K562 (cell line): ENCODE measurements around the gene ATP1A3. TPM values are rescaled to one million over a fixed set of nuclear protein-coding genes. Genes with fewer than 3 reads are reported as not detected.

Experiments
- ATAC-seq: fragments of 200-7000 bp; cut with Tn5 transposase; 3 replicates; pipeline ENCODE4 v1.9.1; 2020; ENCODE audit warnings: moderate library complexity
- BruUV-seq: library from RNA; stranded (reverse); fragments of 400-500 nt; replicated peaks from 2 replicates; lab custom pipeline; 2021; lab: Mats Ljungman, UMichigan
- CTCF ChIA-PET: fragments of 300-600 bp; formaldehyde crosslinking; extraction: SDS; loops from one replicate; lab custom pipeline; 2021; ENCODE audit warnings: low intra/inter-chr PET ratio; lab: Yijun Ruan, JAX
- POLR2A ChIA-PET: fragments of 300-600, 350-650 bp; sonication (Branson Sonifier 250); formaldehyde crosslinking; extraction: SDS; loops from one replicate; lab custom pipeline; 2021; ENCODE audit warnings: antibody characterized with exemption, inconsistent platforms; lab: Yijun Ruan, JAX
- DNase-seq, 4 experiments: peaks; one replicate each; pipeline versions ENCODE4 v3.0.0 to v3.0.0-alpha.2; 2011 to 2018; ENCODE audit warnings: low spot score in 3 of 4, mixed read lengths in 3 of 4; ENCODE audit errors: extremely low read depth in 1 of 4
- FAIRE-seq: peaks from 2 replicates; lab custom pipeline; 2011; peaks lifted over from hg19 to GRCh38; lab: Jason Lieb, UNC
- H2AFZ ChIP-seq: 2 replicates; pipeline ENCODE4 v1.6.0; 2011; ENCODE audit warnings: low read depth, low read length, control low read depth, inconsistent platforms
- H3K27ac ChIP-seq: fragments of 200-600 bp; 3 replicates; pipeline ENCODE4 v1.8.0; 2011; ENCODE audit warnings: low read depth, mild to moderate bottlenecking, control low read depth, inconsistent platforms, low read length, moderate library complexity, mixed read lengths; ENCODE audit errors: extremely low read depth
- H3K27me3 ChIP-seq, 2 experiments: fragments of 300-600 bp in 1 of 2; 2 replicates in 1 of 2; 3 replicates in 1 of 2; pipeline versions ENCODE4 v1.6.0 to v1.8.0; 2011; ENCODE audit warnings: inconsistent platforms in 2 of 2, low read length in 2 of 2, mild to moderate bottlenecking in 1 of 2, mixed read lengths in 1 of 2, moderate library complexity in 1 of 2; ENCODE audit not compliant: control insufficient read depth in 2 of 2, insufficient read depth in 2 of 2
- H3K36me3 ChIP-seq: fragments of 300-600 bp; 3 replicates; pipeline ENCODE4 v1.8.0; 2011; ENCODE audit warnings: mild to moderate bottlenecking, low read length, inconsistent platforms; ENCODE audit not compliant: control insufficient read depth, insufficient read depth
- H3K4me1 ChIP-seq, 2 experiments: fragments of 200-600 bp in 1 of 2; replicated peaks in 1 of 2; 2 replicates in 1 of 2; 3 replicates in 1 of 2; pipeline versions ENCODE4 v1.5.1 to v1.8.0; 2011; ENCODE audit warnings: inconsistent platforms in 2 of 2, low read length in 2 of 2, mild to moderate bottlenecking in 1 of 2, mixed read lengths in 1 of 2, moderate library complexity in 1 of 2; ENCODE audit not compliant: control insufficient read depth in 2 of 2, insufficient read depth in 2 of 2
- H3K4me2 ChIP-seq: 2 replicates; pipeline ENCODE4 v1.6.1; 2011; ENCODE audit warnings: low read length, control low read depth, inconsistent platforms, mixed read lengths; ENCODE audit not compliant: insufficient read depth
- H3K4me3 ChIP-seq: fragments of 200-600 bp; sonication (generic), shearing (Covaris generic); 2 replicates; pipeline ENCODE4 v1.5.1; 2016; ENCODE audit warnings: control low read depth, inconsistent platforms
- H3K79me2 ChIP-seq: fragments of 200-600 bp; 3 replicates; pipeline ENCODE4 v1.8.0; 2011; ENCODE audit warnings: low read length, inconsistent platforms; ENCODE audit not compliant: control insufficient read depth, insufficient read depth
- H3K9ac ChIP-seq, 2 experiments: 2 replicates each; pipeline versions ENCODE4 v1.6.0 to v1.6.1; 2011; ENCODE audit warnings: low read depth in 2 of 2, low read length in 2 of 2, control low read depth in 1 of 2, inconsistent platforms in 1 of 2, mild to moderate bottlenecking in 1 of 2, mixed read lengths in 1 of 2; ENCODE audit not compliant: insufficient read depth in 1 of 2
- H3K9me1 ChIP-seq: one replicate; pipeline ENCODE4 v1.6.0; 2011; ENCODE audit warnings: inconsistent platforms, mild to moderate bottlenecking, low read length, moderate library complexity; ENCODE audit not compliant: control insufficient read depth, insufficient read depth
- H3K9me3 ChIP-seq: replicated peaks from 2 replicates; pipeline ENCODE4 v1.5.1; 2011; ENCODE audit warnings: low read depth, low read length, inconsistent platforms; ENCODE audit not compliant: control insufficient read depth, insufficient read depth
- H4K20me1 ChIP-seq: replicated peaks from 2 replicates; pipeline ENCODE4 v1.6.1; 2011; ENCODE audit warnings: low read length, inconsistent platforms, mixed read lengths; ENCODE audit not compliant: control insufficient read depth, insufficient read depth
- ARID1B ChIP-seq: fragments of 450-650 bp; IDR thresholded peaks from 2 replicates; pipeline ENCODE4 v1.6.1; 2016; ENCODE audit warnings: antibody characterized with exemption, mild to moderate bottlenecking, inconsistent platforms
- LCOR ChIP-seq: sonication (generic); formaldehyde crosslinking; IDR thresholded peaks from 2 replicates; pipeline ENCODE4 v1.8.0; 2022; ENCODE audit warnings: mild to moderate bottlenecking, missing genetic modification reagents
- MYNN ChIP-seq, 2 experiments: sonication (generic); formaldehyde crosslinking in 1 of 2; IDR thresholded peaks; 2 replicates each; pipeline versions ENCODE4 v1.5.0 to v1.6.1; 2016 to 2020; ENCODE audit warnings: antibody characterized with exemption in 1 of 2, missing genetic modification reagents in 1 of 2
- TBL1XR1 ChIP-seq, 2 experiments: IDR thresholded peaks; 2 replicates each; pipeline ENCODE4 v1.6.1; 2012; ENCODE audit warnings: improper control_type of control experiment in 2 of 2, low read length in 2 of 2, mild to moderate bottlenecking in 1 of 2
- TSC22D4 ChIP-seq: fragments of 450-650 bp; IDR thresholded peaks from 2 replicates; pipeline ENCODE4 v1.6.1; 2016; ENCODE audit warnings: missing genetic modification characterization, missing biosample characterization, control low read depth
- XRCC3 ChIP-seq: fragments of 450-650 bp; IDR thresholded peaks from 2 replicates; pipeline ENCODE4 v1.6.1; 2017; ENCODE audit warnings: mild to moderate bottlenecking, moderate library complexity
- WGBS: fragments of 100-300 bp; shearing (Covaris generic); methylation state at CpG from one replicate; pipeline ENCODE4 v1.1.6; 2016; ENCODE audit warnings: low coverage, mixed read lengths; ENCODE audit not compliant: insufficient coverage; ENCODE audit errors: missing lambda C conversion rate; 5-methylcytosine and 5-hydroxymethylcytosine counted together
- in situ Hi-C: fragments of 300-500 bp; cut with MboI; formaldehyde crosslinking; loops from 4 replicates; pipeline ENCODE4 v1.15.0; 2018; ENCODE audit warnings: inconsistent platforms, mixed read lengths
- intact Hi-C: fragments of 100-400 bp; cut with micrococcal nuclease; formaldehyde crosslinking; loops from 2 replicates; pipeline ENCODE4 v1.14.2; 2022
- polyA plus RNA-seq, 8 experiments: library from polyadenylated mRNA; depleted of rRNA in 4 of 8; stranded (reverse) in 5 of 8; unstranded in 3 of 8; fragments of >200 nt; fragmentation: Nextera tagmentation in 2 of 8; fragmentation: Illumina TruSeq in 1 of 8; extraction: Ambion mirVana in 2 of 8; extraction: Trizol in 1 of 8; gene quantifications; 2 replicates each; pipeline versions ENCODE4 v1.2.1 to v1.2.3, GENCODE V29; 2011 to 2014; ENCODE audit warnings: inconsistent platforms in 1 of 8, missing spikeins in 1 of 8
- total RNA-seq, 7 experiments: library from RNA; depleted of rRNA in 6 of 7; stranded (reverse); fragments of >200 nt in 6 of 7; fragmentation: Illumina TruSeq in 2 of 7; extraction: Trizol in 2 of 7; gene quantifications; 2 replicates each; pipeline versions ENCODE4 v1.2.1 to v1.2.3, GENCODE V29; 2011 to 2021; ENCODE audit warnings: low replicate concordance in 1 of 7
- TF ChIP-seq, protein P1 (sequence below): fragments of 450-650 bp; conservative IDR thresholded peaks from 2 replicates; pipeline ENCODE4 v1.6.1; 2016; ENCODE audit warnings: missing genetic modification characterization, low read depth, mild to moderate bottlenecking, control low read depth, missing compliant biosample characterization

ATP1A3 gene
- total and polyA plus RNA-seq, 9 of the 15 experiments (the other 6 are each of a cell fraction or from before 2014, with no cell fraction given), result 0.03 to 1.0 (median 0.17) TPM; not detected in 3

DNA sequence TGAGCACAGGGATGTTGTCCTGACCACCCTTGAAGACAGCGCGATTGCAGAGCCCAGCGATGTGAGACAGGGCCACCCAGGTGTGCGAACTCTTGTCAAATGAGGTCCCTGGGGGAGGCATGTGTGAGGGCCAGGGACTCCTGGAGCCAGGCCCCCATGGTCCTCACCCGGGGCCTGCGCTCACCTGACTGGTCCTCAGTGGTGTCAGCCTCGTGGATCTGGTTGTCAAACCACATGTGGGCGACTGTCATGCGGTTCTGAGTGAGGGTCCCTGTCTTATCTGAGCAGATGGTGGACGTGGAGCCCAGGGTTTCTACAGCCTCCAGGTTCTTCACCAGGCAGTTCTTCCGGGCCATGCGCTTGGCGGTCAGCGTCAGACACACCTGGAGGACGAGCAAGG, 12.3 kb downstream of the ATP1A3 start:
- no peaks in the 10 kb centered on the region for H3K9me3 ChIP-seq
- H3K4me1 ChIP-seq, result peaks cover 0 to 8% of the 10 kb centered on the region in 2 experiments; a peak in 2 of 5 replicates
- no peaks in the 10 kb centered on the region for H3K79me2 ChIP-seq
- no peak overlapping the region for H2AFZ ChIP-seq
- H3K36me3 ChIP-seq, result no peaks in the 10 kb centered on the region
- 33% methylated on average over 15 of the region's 15 CpGs for WGBS
- TF ChIP-seq TBL1XR1 (IDR thresholded peaks at IDR 0.05; ENCODE audit: low read length in 2 of 2) (no peak), XRCC3 (no peak), TSC22D4 (tag) (no peak), MYNN (IDR thresholded peaks at IDR 0.05) (no peak), MYNN (CRISPR knock-in tag; IDR thresholded peaks at IDR 0.05) (no peak), ARID1B (no peak), LCOR (CRISPR knock-in tag) (no peak)
- TF ChIP-seq, protein P1, sequence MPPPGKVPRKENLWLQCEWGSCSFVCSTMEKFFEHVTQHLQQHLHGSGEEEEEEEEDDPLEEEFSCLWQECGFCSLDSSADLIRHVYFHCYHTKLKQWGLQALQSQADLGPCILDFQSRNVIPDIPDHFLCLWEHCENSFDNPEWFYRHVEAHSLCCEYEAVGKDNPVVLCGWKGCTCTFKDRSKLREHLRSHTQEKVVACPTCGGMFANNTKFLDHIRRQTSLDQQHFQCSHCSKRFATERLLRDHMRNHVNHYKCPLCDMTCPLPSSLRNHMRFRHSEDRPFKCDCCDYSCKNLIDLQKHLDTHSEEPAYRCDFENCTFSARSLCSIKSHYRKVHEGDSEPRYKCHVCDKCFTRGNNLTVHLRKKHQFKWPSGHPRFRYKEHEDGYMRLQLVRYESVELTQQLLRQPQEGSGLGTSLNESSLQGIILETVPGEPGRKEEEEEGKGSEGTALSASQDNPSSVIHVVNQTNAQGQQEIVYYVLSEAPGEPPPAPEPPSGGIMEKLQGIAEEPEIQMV (tag), result no peak
- TF ChIP-seq, all 486 proteins: peak for 0
- FAIRE-seq (no peak), ATAC-seq (no peak), DNase-seq (no peak)
- CTCF ChIA-PET, result no interaction called here
- peaks cover 38 to 52% of the 10 kb centered on the region in 2 experiments; a peak in 4 of 5 replicates for H3K27me3 ChIP-seq
- intact Hi-C loops, result no loop called here
- H4K20me1 ChIP-seq, result peaks cover 2% of the 10 kb centered on the region; the same call in 1 of the 2 replicates
- in situ Hi-C loops, result no loop called here
- H3K4me2 ChIP-seq, result no peak overlapping the region
- no peak overlapping the region for H3K27ac ChIP-seq
- no TSS peak for BruUV-seq
- H3K4me3 ChIP-seq, result no peak overlapping the region
- peaks cover 2% of the 10 kb centered on the region for H3K9me1 ChIP-seq
- POLR2A ChIA-PET, result no interaction called here
- H3K9ac ChIP-seq, result peak overlapping the region in 1 of 2 experiments; percentile 2; a peak in 1 of 4 replicates
